HG02840 (cell line): Measurements from ENCODE around the gene LINS1.
"Not testable (repeated sequence)": the region's sequence is repeated elsewhere in the genome, so short reads cannot be mapped to it uniquely, and the experiment has no call there.

Experiments
- ATAC-seq: cut with Tn5 transposase; IDR thresholded peaks from one replicate; pipeline ENCODE4 v1.9.1; 2021; ENCODE audit warnings: mild to moderate bottlenecking, moderate library complexity, moderate number of reproducible peaks; ENCODE audit not compliant: unreplicated experiment, low FRiP score

The LINS1 gene

GRCh38 chr15:100612539-100612938 lies 10.6 kb upstream of the LINS1 start:
- no peak for ATAC-seq

- ATAC-seq = peak; percentile 30
These were observed 924 bp upstream of the LINS1 start for GRCh38 chr15:100602823-100603393.

GRCh38 chr15:100601617-100602063 lies 344 bp downstream of the LINS1 start:
- no peak for ATAC-seq

DNA sequence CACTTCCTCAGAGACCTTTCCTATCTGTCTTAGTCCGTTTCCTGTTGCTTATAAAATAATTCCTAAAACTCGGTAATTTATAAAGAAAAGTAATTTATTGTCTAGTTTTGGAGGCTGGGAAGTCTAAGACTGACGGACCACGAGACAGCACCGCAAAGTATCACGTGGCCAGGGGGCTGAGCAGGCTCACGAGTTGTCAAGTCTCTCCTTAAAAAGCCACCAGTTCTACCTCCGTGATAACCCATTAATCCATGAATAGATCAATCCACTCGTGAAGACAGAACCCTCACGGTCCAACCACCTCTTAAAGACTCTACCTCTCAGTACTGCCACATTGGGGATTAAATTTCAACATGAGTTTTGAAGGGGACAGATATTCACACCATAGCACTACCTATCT lies 821 bp downstream of the LINS1 start:
- no peak for ATAC-seq

GRCh38 chr15:100598655-100599054 lies 3.3 kb downstream of the LINS1 start:
- no peak for ATAC-seq

GRCh38 chr15:100597862-100598261 lies 4.1 kb downstream of the LINS1 start:
- ATAC-seq = no peak

DNA sequence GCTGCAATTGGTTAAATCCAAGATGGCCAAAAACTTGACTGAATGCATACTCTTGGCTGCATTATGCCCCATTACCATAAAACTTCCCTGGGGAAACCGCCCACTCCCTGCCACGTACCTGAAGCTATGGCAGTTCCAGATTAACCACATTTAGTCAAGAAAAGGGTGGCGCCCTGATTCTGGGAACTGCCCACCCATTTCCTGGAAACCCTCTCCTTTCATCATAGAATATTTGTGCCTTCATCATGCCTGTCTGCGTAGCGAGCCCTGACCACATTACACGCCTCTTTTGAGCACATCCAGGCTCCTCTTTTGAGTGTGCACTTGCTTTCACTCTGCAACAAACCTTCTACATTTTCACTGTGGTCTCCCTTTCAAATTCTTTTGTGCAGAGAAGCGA lies 5.2 kb downstream of the LINS1 start:
- ATAC-seq = peak; percentile 62

DNA sequence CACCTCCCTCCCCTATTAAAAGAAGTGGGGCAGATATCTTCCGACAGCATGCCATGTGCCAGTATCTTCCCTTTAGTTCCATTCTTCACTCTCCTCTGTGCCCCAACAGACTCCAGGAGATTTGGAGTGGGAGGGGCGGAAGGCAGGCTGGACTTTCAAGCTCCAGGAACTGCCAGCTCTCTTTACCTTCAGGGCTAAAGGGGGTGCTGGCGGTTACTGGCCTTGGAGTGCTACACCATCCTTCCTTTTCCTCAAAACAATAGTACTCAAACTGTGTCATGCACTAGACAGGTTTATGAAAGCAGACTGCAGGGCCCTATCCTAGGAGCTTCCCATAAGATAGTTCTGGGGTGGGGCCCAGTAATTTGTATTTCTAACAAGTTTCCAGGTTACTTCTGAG lies 6.0 kb downstream of the LINS1 start:
- no peak for ATAC-seq

DNA sequence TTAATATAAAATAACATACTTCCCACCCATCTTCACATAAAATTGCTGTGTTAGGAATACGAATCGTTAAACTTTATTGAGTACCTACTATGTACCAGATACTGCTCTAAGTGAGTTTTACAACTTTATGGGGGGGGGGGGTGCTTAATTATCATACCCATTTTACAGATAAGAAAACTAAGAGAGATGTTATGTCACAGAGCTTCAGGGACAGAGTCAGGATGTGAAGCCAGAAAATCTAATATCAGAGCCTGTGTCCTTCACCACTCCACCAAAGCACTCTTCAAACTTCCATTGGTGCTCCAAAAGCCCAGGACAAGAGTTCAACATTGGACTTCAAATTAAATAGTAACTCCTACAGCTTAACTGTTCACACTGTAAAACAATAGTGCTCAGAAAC lies 8.6 kb downstream of the LINS1 start:
- ATAC-seq = no peak

- ATAC-seq = no peak
These were observed 9.1 kb downstream of the LINS1 start for GRCh38 chr15:100592898-100593297.

- no peak for ATAC-seq
These were observed 10.1 kb downstream of the LINS1 start for GRCh38 chr15:100591835-100592234.

GRCh38 chr15:100591163-100591562 lies 10.8 kb downstream of the LINS1 start:
- not testable (repeated sequence) for ATAC-seq

GRCh38 chr15:100588638-100589242 lies 13.2 kb downstream of the LINS1 start:
- no peak for ATAC-seq

DNA sequence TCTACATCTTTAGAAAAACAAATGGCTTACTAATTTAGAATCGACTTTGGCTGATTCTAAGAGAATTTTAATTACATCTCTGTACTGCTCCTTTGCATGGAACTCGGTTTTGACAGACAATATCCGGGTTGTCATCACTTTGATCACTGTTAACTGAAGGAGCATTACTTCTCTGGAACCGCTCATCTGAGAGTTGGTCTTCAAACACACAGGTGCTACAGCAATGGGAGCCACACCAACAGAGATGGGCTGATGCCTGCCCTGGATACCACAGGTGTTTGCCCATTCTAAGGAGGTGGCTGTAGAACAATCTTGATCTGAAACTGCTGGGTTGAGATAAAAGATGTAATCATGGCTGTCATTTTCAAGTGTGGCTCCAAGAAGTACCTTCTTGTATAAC lies 21.6 kb downstream of the LINS1 start:
- ATAC-seq = no peak

GRCh38 chr15:100573526-100573925 lies 28.5 kb downstream of the LINS1 start:
- ATAC-seq = no peak

GRCh38 chr15:100572362-100572983 lies 29.5 kb downstream of the LINS1 start:
- no peak for ATAC-seq

DNA sequence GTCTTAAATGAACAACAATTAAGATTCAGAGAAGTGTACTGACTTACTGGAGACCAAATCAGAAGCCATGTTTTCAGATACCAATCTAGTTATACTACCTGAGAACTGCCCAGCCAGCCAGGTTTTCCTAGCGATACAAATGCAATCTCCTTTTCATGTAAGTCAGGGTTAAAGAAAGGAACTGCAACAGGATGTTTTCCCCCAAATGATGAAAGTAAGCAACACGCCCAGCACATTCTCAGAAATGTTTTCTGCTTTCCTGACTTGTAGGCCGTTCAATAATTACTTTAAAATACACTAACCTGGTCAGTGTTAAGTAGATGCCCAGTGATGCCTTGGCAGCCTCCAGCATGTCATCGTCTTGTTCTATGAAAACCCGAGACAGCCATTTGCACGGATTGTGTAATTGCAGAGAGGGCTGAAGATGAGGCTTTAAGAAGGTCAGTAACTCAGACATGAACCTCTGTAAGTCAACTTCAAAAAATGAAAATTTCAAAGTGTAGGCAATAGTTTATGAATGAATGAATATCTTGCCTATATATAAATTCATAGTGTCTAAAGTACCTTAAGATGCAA lies 30.3 kb downstream of the LINS1 start:
- ATAC-seq = no peak

DNA sequence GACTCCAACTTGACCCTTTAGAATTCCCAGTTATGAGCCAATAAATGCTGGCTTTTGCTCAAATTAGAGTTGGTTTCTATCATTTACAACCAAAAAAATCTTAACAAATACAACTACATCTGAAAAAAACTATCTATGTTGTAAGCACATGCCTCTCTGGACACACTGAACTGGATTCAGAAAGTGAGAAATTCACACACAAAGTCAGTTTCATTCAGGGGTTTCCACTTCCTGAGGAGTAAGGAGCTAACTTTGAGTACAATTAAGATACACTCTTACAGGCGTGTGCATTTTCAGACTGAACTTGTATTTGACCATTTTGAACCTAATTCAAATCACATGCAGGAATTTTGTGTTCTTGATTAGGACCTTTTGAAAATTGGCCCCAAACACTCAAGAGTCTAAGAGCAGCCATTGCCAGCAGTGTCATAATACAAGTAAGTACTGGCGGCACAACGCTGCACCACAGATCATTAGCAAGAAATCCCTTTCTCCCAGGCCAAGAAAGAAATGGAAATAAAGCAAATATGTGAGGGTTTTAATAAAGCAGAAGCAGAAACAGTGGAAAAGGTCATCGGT lies 31.2 kb downstream of the LINS1 start:
- no peak for ATAC-seq

DNA sequence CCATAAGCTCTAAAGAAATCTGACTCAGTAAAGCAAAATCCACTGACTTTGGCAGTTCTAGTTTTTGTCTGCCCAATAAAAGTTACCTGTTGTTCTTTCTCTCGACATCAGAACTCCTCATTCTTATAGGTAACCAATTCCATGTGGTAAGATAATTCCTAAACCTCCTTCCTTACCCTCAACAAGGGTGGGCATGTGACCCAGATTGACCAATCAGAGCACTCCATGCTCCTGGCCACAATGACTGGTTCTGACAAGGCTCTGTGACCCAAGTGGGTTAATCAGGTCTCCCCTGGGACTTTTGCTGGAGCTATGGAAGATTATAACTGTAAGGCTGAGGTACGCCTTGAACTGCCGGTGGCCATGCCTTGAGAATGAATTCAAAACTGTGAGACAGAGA lies 31.7 kb downstream of the LINS1 start:
- ATAC-seq = no peak

GRCh38 chr15:100569391-100569790 lies 32.6 kb downstream of the LINS1 start:
- no peak for ATAC-seq

GRCh38 chr15:100566850-100567628 lies 34.9 kb downstream of the LINS1 start:
- no peak for ATAC-seq
